Stimulated activated naive CD8-positive, alpha-beta T cell treated with anti-CD3 and anti-CD28 coated beads, Interleukin-15, Interleukin-2, amounts not matched to agents 100 ng/mL and 50 ng/mL, for 24 hours (primary cell): ENCODE measurements around the gene ANXA10.
"Not testable (repeated sequence)": the region's sequence is repeated elsewhere in the genome, so short reads cannot be mapped to it uniquely, and the experiment has no call there.

Experiments used
- H3K27ac Mint-ChIP-seq: one replicate; pipeline ENCODE4 v1.8.0; 2021; ENCODE audit warnings: mild to moderate bottlenecking, mixed read lengths
- H3K27me3 Mint-ChIP-seq: one replicate; pipeline ENCODE4 v1.8.0; 2021; ENCODE audit warnings: mixed read lengths
- H3K36me3 Mint-ChIP-seq: one replicate; pipeline ENCODE4 v1.8.0; 2021; ENCODE audit warnings: low read depth, mixed read lengths
- H3K4me1 Mint-ChIP-seq: one replicate; pipeline ENCODE4 v1.8.0; 2021; ENCODE audit warnings: low read depth, mixed read lengths
- H3K4me3 Mint-ChIP-seq: one replicate; pipeline ENCODE4 v1.8.0; 2021; ENCODE audit warnings: mild to moderate bottlenecking, mixed read lengths
- H3K9me3 Mint-ChIP-seq: one replicate; pipeline ENCODE4 v1.8.0; 2021; ENCODE audit warnings: mixed read lengths

ANXA10 gene

GRCh38 chr4:168097161-168097560, 4.8 kb downstream of the ANXA10 start:
- Mint-ChIP-seq H3K36me3 (no peaks in the 10 kb centered on the region), H3K4me3 (no peak overlapping the region), H3K9me3 (peaks cover 5% of the 10 kb centered on the region), H3K27ac (no peak overlapping the region), H3K27me3 (no peaks in the 10 kb centered on the region), H3K4me1 (no peaks in the 10 kb centered on the region)

GRCh38 chr4:168098248-168098717, 5.9 kb downstream of the ANXA10 start:
- H3K27me3 Mint-ChIP-seq = no peaks in the 10 kb centered on the region
- H3K4me1 Mint-ChIP-seq = no peaks in the 10 kb centered on the region
- no peaks in the 10 kb centered on the region for H3K36me3 Mint-ChIP-seq
- H3K27ac Mint-ChIP-seq = no peak overlapping the region
- peaks cover 5% of the 10 kb centered on the region for H3K9me3 Mint-ChIP-seq
- H3K4me3 Mint-ChIP-seq = no peak overlapping the region

- H3K36me3 Mint-ChIP-seq = no peaks in the 10 kb centered on the region
- no peak overlapping the region for H3K27ac Mint-ChIP-seq
Measured at GRCh38 chr4:168099195-168099594, 6.9 kb downstream of the ANXA10 start.

GRCh38 chr4:168101026-168101425, 8.7 kb downstream of the ANXA10 start:
- Mint-ChIP-seq H3K9me3 (peaks cover 5% of the 10 kb centered on the region), H3K36me3 (no peaks in the 10 kb centered on the region), H3K27me3 (no peaks in the 10 kb centered on the region), H3K27ac (no peak overlapping the region), H3K4me3 (no peak overlapping the region), H3K4me1 (no peaks in the 10 kb centered on the region)

More at GRCh38 chr4:168099195-168099594, 6.9 kb downstream of the ANXA10 start:
- no peak overlapping the region for H3K4me3 Mint-ChIP-seq
- H3K27me3 Mint-ChIP-seq = no peaks in the 10 kb centered on the region
- H3K9me3 Mint-ChIP-seq = peaks cover 5% of the 10 kb centered on the region
- no peaks in the 10 kb centered on the region for H3K4me1 Mint-ChIP-seq

- Mint-ChIP-seq H3K9me3 (peaks cover 5% of the 10 kb centered on the region), H3K27ac (no peak overlapping the region), H3K36me3 (no peaks in the 10 kb centered on the region), H3K4me1 (no peaks in the 10 kb centered on the region), H3K27me3 (peaks cover 3% of the 10 kb centered on the region), H3K4me3 (no peak overlapping the region)
Measured at GRCh38 chr4:168102403-168102802, 10.1 kb downstream of the ANXA10 start.

GRCh38 chr4:168109527-168109926, 17.2 kb downstream of the ANXA10 start:
- Mint-ChIP-seq H3K27ac (no peak overlapping the region), H3K9me3 (no peaks in the 10 kb centered on the region), H3K36me3 (no peaks in the 10 kb centered on the region), H3K27me3 (peaks cover 3% of the 10 kb centered on the region), H3K4me1 (no peaks in the 10 kb centered on the region), H3K4me3 (no peak overlapping the region)

GRCh38 chr4:168113059-168113458, 20.7 kb downstream of the ANXA10 start:
- not testable (repeated sequence) for H3K36me3 Mint-ChIP-seq, H3K4me3 Mint-ChIP-seq, H3K4me1 Mint-ChIP-seq, H3K27me3 Mint-ChIP-seq, H3K9me3 Mint-ChIP-seq, H3K27ac Mint-ChIP-seq

- Mint-ChIP-seq H3K9me3 (peaks cover 3% of the 10 kb centered on the region), H3K27ac (no peak overlapping the region), H3K27me3 (no peaks in the 10 kb centered on the region), H3K36me3 (no peaks in the 10 kb centered on the region), H3K4me1 (no peaks in the 10 kb centered on the region), H3K4me3 (no peak overlapping the region)
Measured at GRCh38 chr4:168118116-168118655, 25.8 kb downstream of the ANXA10 start.

GRCh38 chr4:168119100-168119499, 26.8 kb downstream of the ANXA10 start:
- Mint-ChIP-seq H3K9me3 (peaks cover 3% of the 10 kb centered on the region), H3K27ac (no peak overlapping the region), H3K4me3 (no peak overlapping the region), H3K27me3 (peaks cover 1% of the 10 kb centered on the region), H3K36me3 (no peaks in the 10 kb centered on the region), H3K4me1 (no peaks in the 10 kb centered on the region)

- no peaks in the 10 kb centered on the region for H3K4me1 Mint-ChIP-seq
- no peaks in the 10 kb centered on the region for H3K36me3 Mint-ChIP-seq
- no peak overlapping the region for H3K4me3 Mint-ChIP-seq
- peaks cover 3% of the 10 kb centered on the region for H3K9me3 Mint-ChIP-seq
- H3K27me3 Mint-ChIP-seq = peaks cover 3% of the 10 kb centered on the region
- no peak overlapping the region for H3K27ac Mint-ChIP-seq
Measured at GRCh38 chr4:168119890-168120289, 27.6 kb downstream of the ANXA10 start.

- Mint-ChIP-seq H3K4me1 (no peaks in the 10 kb centered on the region), H3K27ac (no peak overlapping the region)
Measured at GRCh38 chr4:168120811-168121210, 28.5 kb downstream of the ANXA10 start.

GRCh38 chr4:168124008-168124641, 31.8 kb downstream of the ANXA10 start:
- H3K27me3 Mint-ChIP-seq = peaks cover 3% of the 10 kb centered on the region
- H3K4me1 Mint-ChIP-seq = no peaks in the 10 kb centered on the region
- no peak overlapping the region for H3K27ac Mint-ChIP-seq
- H3K36me3 Mint-ChIP-seq = no peaks in the 10 kb centered on the region
- H3K9me3 Mint-ChIP-seq = peaks cover 3% of the 10 kb centered on the region
- H3K4me3 Mint-ChIP-seq = no peak overlapping the region

More at GRCh38 chr4:168120811-168121210, 28.5 kb downstream of the ANXA10 start:
- H3K27me3 Mint-ChIP-seq = peaks cover 3% of the 10 kb centered on the region
- no peaks in the 10 kb centered on the region for H3K36me3 Mint-ChIP-seq
- H3K9me3 Mint-ChIP-seq = peaks cover 3% of the 10 kb centered on the region
- H3K4me3 Mint-ChIP-seq = no peak overlapping the region

- Mint-ChIP-seq H3K4me3 (no peak overlapping the region), H3K36me3 (no peaks in the 10 kb centered on the region), H3K9me3 (peaks cover 5% of the 10 kb centered on the region), H3K27ac (no peak overlapping the region), H3K27me3 (peaks cover 8% of the 10 kb centered on the region), H3K4me1 (no peaks in the 10 kb centered on the region)
Measured at GRCh38 chr4:168126952-168127351, 34.6 kb downstream of the ANXA10 start.

- Mint-ChIP-seq H3K27me3 (peaks cover 8% of the 10 kb centered on the region), H3K4me1 (no peaks in the 10 kb centered on the region), H3K36me3 (no peaks in the 10 kb centered on the region), H3K27ac (no peak overlapping the region), H3K9me3 (peaks cover 6% of the 10 kb centered on the region), H3K4me3 (no peak overlapping the region)
Measured at GRCh38 chr4:168128601-168129000, 36.3 kb downstream of the ANXA10 start.

- H3K27me3 Mint-ChIP-seq = peaks cover 5% of the 10 kb centered on the region
- no peaks in the 10 kb centered on the region for H3K4me1 Mint-ChIP-seq
- H3K36me3 Mint-ChIP-seq = no peaks in the 10 kb centered on the region
- H3K27ac Mint-ChIP-seq = no peak overlapping the region
- no peak overlapping the region for H3K4me3 Mint-ChIP-seq
- H3K9me3 Mint-ChIP-seq = peaks cover 6% of the 10 kb centered on the region
Measured at GRCh38 chr4:168129046-168129772, 36.9 kb downstream of the ANXA10 start.
